Stomach smooth muscle (tissue), 2 donors: ENCODE data around the gene ZC3H12A.
A peak's percentile ranks its signal among the peaks of the same experiment; 100 is the strongest.

Experiments used
- H3K27ac ChIP-seq: one replicate; pipeline ENCODE4 v1.7.0; 2013; ENCODE audit warnings: mild to moderate bottlenecking, low read length, inconsistent platforms
- H3K27me3 ChIP-seq, 2 donors: one replicate each; pipeline ENCODE4 v1.7.0; 2013; ENCODE audit warnings: low read length in 2 of 2; ENCODE audit not compliant: insufficient read depth in 2 of 2, control insufficient read depth in 1 of 2
- H3K36me3 ChIP-seq, 2 donors: one replicate each; pipeline ENCODE4 v1.7.0; 2013; ENCODE audit warnings: low read length in 2 of 2; ENCODE audit not compliant: control insufficient read depth in 2 of 2, insufficient read depth in 2 of 2
- H3K4me1 ChIP-seq: one replicate; pipeline ENCODE4 v1.7.0; 2013; ENCODE audit warnings: low read length; ENCODE audit not compliant: control insufficient read depth, insufficient read depth
- H3K4me3 ChIP-seq, 2 donors: one replicate each; pipeline ENCODE4 v1.7.0; 2013; ENCODE audit warnings: low read length in 2 of 2
- H3K9ac ChIP-seq, 2 donors: one replicate each; pipeline ENCODE4 v1.7.0; 2013; ENCODE audit warnings: low read length in 2 of 2, mild to moderate bottlenecking in 1 of 2
- H3K9me3 ChIP-seq, 2 donors: one replicate each; pipeline ENCODE4 v1.7.0; 2013; ENCODE audit warnings: low read length in 2 of 2; ENCODE audit not compliant: control insufficient read depth in 2 of 2
- donor health status: healthy.
- donor health status: Pancreatic carcinoma.

The ZC3H12A gene

GRCh38 chr1:37472994-37473393, 1.4 kb upstream of the ZC3H12A start:
- Histone ChIP-seq H3K9ac (no peak overlapping the region), H3K4me1 (peaks cover 59% of the 10 kb centered on the region), H3K27me3 (no peaks in the 10 kb centered on the region), H3K36me3 (peaks cover 3% of the 10 kb centered on the region in 2 donors), H3K27ac (peak overlapping the region; percentile 96), H3K9me3 (no peaks in the 10 kb centered on the region), H3K4me3 (no peak overlapping the region)

- Histone ChIP-seq H3K4me3 (peak overlapping the region; percentile 95 to 98), H3K9me3 (no peaks in the 10 kb centered on the region), H3K36me3 (peaks cover 5 to 7% of the 10 kb centered on the region in 2 donors), H3K9ac (peak overlapping the region; percentile 86 to 87), H3K4me1 (peaks cover 64% of the 10 kb centered on the region), H3K27me3 (no peaks in the 10 kb centered on the region), H3K27ac (peak overlapping the region; percentile 96)
These were observed 842 bp upstream of the ZC3H12A start for GRCh38 chr1:37473431-37474045.

GRCh38 chr1:37474697-37475379, 458 bp downstream of the ZC3H12A start:
- H3K4me3 ChIP-seq, result peak overlapping the region; percentile 71 to 98
- peak overlapping the region; percentile 96 for H3K27ac ChIP-seq
- no peaks in the 10 kb centered on the region for H3K9me3 ChIP-seq
- H3K9ac ChIP-seq, result peak overlapping the region; percentile 87 to 92
- H3K4me1 ChIP-seq, result peaks cover 77% of the 10 kb centered on the region
- no peaks in the 10 kb centered on the region for H3K27me3 ChIP-seq
- peaks cover 5 to 8% of the 10 kb centered on the region in 2 donors for H3K36me3 ChIP-seq

GRCh38 chr1:37475380-37476086, 1.2 kb downstream of the ZC3H12A start:
- H3K27me3 ChIP-seq, result no peaks in the 10 kb centered on the region
- peak overlapping the region; percentile 87 to 92 for H3K9ac ChIP-seq
- peaks cover 84% of the 10 kb centered on the region for H3K4me1 ChIP-seq
- peak overlapping the region; percentile 96 for H3K27ac ChIP-seq
- H3K36me3 ChIP-seq, result peaks cover 9 to 12% of the 10 kb centered on the region in 2 donors
- no peaks in the 10 kb centered on the region for H3K9me3 ChIP-seq
- H3K4me3 ChIP-seq, result peak overlapping the region; percentile 71 to 98

- H3K9me3 ChIP-seq, result no peaks in the 10 kb centered on the region
- H3K36me3 ChIP-seq, result peaks cover 14 to 17% of the 10 kb centered on the region in 2 donors
- peak overlapping the region; percentile 96 for H3K27ac ChIP-seq
- peaks cover 86% of the 10 kb centered on the region for H3K4me1 ChIP-seq
- H3K4me3 ChIP-seq, result peak overlapping the region; percentile 71 to 98
- no peaks in the 10 kb centered on the region for H3K27me3 ChIP-seq
- H3K9ac ChIP-seq, result peak overlapping the region; percentile 81 to 87
These were observed 1.7 kb downstream of the ZC3H12A start for GRCh38 chr1:37476087-37476452.

GRCh38 chr1:37476460-37477197, 2.2 kb downstream of the ZC3H12A start:
- Histone ChIP-seq H3K9ac (peak overlapping the region; percentile 81 to 87), H3K36me3 (peaks cover 20 to 22% of the 10 kb centered on the region in 2 donors), H3K4me3 (peak overlapping the region; percentile 71 to 98), H3K9me3 (no peaks in the 10 kb centered on the region), H3K27me3 (no peaks in the 10 kb centered on the region), H3K4me1 (peaks cover 80% of the 10 kb centered on the region), H3K27ac (peak overlapping the region; percentile 96)

GRCh38 chr1:37477198-37477931, 3.0 kb downstream of the ZC3H12A start:
- peak overlapping the region; percentile 96 for H3K27ac ChIP-seq
- peak overlapping the region; percentile 71 to 98 for H3K4me3 ChIP-seq
- H3K36me3 ChIP-seq, result peaks cover 27 to 29% of the 10 kb centered on the region in 2 donors
- no peaks in the 10 kb centered on the region for H3K27me3 ChIP-seq
- H3K9me3 ChIP-seq, result no peaks in the 10 kb centered on the region
- peaks cover 73% of the 10 kb centered on the region for H3K4me1 ChIP-seq
- H3K9ac ChIP-seq, result peak overlapping the region; percentile 81 to 87

- Histone ChIP-seq H3K9ac (peak overlapping the region; percentile 81 to 87), H3K27me3 (no peaks in the 10 kb centered on the region), H3K4me3 (peak overlapping the region; percentile 71 to 98), H3K27ac (peak overlapping the region; percentile 96), H3K9me3 (no peaks in the 10 kb centered on the region), H3K4me1 (peaks cover 69% of the 10 kb centered on the region), H3K36me3 (peaks cover 32 to 35% of the 10 kb centered on the region in 2 donors)
These were observed 3.6 kb downstream of the ZC3H12A start for GRCh38 chr1:37477946-37478345.

- peak overlapping the region; percentile 70 to 71 for H3K4me3 ChIP-seq
- H3K9me3 ChIP-seq, result no peaks in the 10 kb centered on the region
- peaks cover 34 to 36% of the 10 kb centered on the region in 2 donors for H3K36me3 ChIP-seq
- H3K27me3 ChIP-seq, result no peaks in the 10 kb centered on the region
- H3K27ac ChIP-seq, result peak overlapping the region; percentile 96
- peak overlapping the region; percentile 47 to 85 for H3K9ac ChIP-seq
- H3K4me1 ChIP-seq, result peaks cover 66% of the 10 kb centered on the region
These were observed 4.1 kb downstream of the ZC3H12A start for GRCh38 chr1:37478451-37478881.

GRCh38 chr1:37478890-37479254, 4.5 kb downstream of the ZC3H12A start:
- Histone ChIP-seq H3K36me3 (peaks cover 37 to 38% of the 10 kb centered on the region in 2 donors), H3K4me1 (peaks cover 62% of the 10 kb centered on the region), H3K27ac (peak overlapping the region; percentile 96)

More at GRCh38 chr1:37478890-37479254, 4.5 kb downstream of the ZC3H12A start:
- Histone ChIP-seq H3K4me3 (peak overlapping the region; percentile 70 to 74), H3K9ac (peak overlapping the region; percentile 85), H3K9me3 (no peaks in the 10 kb centered on the region), H3K27me3 (no peaks in the 10 kb centered on the region)
